Measurements from ENCODE around the gene C12orf76.
A peak's percentile ranks its signal among the peaks of the same experiment; 100 is the strongest.
"Not testable (repeated sequence)": the region's sequence is repeated elsewhere in the genome, so short reads cannot be mapped to it uniquely, and the experiment has no call there.

The C12orf76 gene, protein sequence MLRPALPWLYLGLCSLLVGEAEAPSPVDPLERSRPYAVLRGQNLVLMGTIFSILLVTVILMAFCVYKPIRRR

DNA sequence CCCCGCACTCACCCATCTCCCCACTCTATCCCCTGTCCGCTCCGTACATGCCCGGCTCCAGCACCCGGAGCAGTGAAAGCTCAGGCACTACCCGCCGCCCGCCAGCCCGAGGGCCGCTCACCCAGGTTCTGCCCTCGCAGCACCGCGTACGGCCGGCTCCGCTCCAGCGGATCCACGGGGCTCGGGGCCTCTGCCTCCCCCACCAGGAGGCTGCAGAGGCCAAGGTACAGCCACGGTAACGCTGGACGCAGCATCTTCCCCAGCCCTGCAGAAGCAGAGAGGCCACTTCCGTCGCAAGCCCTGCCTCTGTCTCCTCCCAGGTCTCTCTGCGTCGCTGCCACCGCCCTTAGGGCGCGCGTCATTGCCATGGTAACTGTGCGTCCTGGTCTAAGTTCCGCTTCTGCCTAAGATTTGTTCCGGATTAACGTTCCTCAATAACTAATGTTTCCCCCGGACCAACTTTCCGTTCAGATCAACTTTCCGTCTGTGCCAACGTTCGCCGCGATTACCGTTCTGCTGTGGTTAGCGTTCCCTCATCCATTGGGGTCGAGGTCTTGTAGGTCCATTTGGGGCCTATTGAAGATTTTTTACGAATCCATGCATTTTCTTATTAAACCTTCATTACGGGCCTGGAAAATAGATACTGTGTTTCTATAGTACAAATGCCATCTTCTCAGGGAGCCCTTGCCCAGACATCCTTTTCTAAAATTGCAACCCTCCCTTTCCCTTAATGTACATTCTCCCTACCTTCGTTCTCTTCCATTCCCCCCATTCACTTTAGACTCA lies at the start of gene C12orf76:
TSS of gene C12orf76 (minus strand) at position 281 of the 786 bp plus-strand sequence. CDS start at position 254, 27 bp downstream.
- DNase-seq (ENCODE audit: low read depth, low spot score), result peak; percentile 89

DNA sequence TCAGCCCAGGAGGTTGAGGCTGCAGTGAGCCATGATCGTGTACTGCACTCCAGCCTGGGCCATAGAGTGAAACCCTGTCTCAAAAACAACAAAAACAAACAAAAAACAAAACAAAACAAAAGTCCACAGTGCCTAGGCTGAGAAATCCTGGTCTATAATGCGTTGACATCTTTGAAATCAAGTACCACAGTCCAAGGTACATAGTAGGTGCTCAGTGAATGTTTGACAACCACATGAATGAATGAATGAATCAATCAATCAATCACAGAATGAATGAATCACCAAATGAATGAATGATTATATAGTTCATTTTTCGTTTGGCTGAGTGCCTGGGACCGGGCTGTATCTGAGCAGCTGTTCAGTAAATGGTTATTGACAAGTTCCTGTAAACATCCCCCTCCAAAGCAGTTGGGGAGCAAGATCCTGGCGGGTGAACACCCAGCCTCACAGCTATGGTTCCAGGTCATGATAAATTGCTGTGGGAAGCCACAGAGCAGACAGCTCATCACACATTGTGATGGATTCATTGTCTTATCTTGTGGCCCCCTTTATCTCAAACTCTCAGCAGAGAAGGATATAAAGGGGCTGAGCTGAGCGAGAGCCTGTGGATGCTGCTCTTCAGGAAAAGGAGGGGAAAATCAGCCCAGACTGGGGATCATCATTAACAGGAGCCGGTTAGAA lies 45.4 kb upstream of the C12orf76 start:
- no peak for DNase-seq (ENCODE audit: low read depth, low spot score)

DNA sequence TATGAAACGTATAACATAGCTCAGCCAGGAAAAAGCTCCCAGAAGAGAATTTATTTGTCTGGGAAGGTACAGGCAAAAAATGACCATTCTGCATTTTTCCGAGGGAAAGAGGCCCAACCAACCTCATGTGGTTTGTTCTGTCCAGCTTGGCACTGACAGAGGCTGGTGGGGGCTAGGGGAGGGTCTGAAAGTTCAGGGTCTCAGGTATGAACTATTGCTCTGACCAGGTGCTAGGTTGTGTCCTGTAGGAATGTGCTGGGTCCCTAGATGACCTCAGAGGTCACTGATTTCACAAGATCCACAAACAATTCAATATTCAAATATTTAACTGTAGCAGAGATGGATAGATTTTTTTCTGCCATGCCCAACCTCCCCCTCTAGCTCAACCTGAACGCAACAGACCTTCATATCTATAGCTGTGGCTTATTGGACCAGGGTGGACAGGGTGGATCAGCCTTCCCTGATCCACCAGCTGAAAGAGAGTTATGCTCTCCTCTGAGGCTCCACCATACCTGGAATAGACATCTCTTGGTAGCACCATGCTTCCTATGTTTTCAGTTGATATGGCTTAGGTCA lies 42.9 kb upstream of the C12orf76 start:
- no peak for DNase-seq (ENCODE audit: low read depth, low spot score)

DNA sequence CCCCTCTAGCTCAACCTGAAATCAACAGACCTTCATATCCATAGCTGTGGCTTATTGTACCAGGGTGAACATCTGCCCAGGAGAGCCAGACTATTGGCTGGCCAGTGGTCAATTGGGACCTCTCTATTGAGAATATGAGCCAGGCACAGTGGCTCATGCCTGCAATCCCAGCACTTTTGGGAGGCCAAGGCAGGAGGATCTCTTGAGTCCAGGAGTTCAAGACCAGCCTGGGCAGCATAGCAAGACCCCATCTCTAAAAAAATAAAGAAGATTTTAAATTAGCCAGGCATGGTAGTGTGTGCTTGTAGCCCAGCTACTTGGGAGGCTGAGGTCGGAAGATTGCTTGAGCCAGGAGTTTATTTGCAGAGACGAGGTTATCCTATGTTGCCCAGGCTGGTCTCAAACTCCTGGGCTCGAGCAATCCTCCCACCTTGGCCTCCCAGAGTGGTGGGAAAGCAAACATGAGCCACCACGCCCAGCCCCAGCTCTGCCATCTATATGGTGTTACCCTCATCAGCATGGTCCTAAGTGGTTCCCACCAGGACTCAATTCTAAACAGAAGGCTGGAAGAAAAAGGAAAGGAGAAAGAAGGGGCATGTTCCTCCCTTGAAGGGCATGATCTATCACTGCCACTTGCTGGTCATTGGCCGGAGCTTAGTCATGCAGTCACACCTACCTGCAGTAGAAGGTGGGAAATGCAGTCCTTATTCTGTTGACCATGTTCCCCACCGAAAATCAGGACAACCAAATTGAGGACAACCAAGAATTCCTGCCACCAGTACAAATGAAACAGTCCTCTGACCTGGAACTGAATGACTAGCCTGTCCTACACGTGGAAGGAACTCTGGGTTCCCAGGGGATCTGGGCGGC lies 42.2 kb upstream of the C12orf76 start:
- no peak for DNase-seq (ENCODE audit: low read depth, low spot score)

DNA sequence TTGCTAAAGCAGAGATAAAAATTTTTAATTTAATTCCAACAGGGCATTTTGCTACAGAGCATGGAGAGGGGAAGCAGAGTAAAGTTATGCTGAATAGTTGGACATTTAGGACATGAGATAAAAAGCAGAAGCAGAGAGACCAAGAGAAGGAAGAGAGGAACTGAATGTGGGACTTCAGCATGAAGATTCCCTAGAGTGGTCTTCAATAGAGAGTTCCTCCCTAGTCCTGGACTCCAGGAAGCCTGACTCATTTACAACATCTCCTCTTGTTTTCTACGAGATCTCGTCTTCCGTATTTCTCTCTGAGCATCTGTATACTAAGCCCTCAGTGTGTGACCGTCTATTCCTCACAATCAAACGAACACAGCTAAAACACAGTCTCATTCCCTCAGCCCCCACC lies 40.6 kb upstream of the C12orf76 start:
- DNase-seq (ENCODE audit: low read depth, low spot score), result no peak

DNA sequence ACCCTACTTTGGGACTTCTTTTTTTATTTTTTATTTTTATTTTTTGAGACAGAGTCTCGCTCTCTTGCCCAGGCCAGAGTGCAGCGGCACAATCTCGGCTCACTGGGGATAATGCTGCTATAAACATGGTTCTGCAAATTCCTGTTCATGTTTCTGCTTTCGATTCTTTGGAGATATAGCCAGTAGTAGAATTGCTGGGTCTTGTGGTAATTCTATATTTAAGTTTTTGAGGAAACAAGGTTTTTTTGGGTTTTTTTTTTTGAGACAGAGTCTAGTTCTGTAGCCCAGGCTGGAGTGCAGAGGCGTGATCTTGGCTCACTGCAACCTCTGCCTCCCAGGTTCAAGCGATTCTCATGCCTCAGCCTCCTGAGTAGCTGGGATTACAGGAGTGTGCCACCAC lies 39.9 kb upstream of the C12orf76 start:
- not testable (repeated sequence) for DNase-seq (ENCODE audit: low read depth, low spot score)

DNA sequence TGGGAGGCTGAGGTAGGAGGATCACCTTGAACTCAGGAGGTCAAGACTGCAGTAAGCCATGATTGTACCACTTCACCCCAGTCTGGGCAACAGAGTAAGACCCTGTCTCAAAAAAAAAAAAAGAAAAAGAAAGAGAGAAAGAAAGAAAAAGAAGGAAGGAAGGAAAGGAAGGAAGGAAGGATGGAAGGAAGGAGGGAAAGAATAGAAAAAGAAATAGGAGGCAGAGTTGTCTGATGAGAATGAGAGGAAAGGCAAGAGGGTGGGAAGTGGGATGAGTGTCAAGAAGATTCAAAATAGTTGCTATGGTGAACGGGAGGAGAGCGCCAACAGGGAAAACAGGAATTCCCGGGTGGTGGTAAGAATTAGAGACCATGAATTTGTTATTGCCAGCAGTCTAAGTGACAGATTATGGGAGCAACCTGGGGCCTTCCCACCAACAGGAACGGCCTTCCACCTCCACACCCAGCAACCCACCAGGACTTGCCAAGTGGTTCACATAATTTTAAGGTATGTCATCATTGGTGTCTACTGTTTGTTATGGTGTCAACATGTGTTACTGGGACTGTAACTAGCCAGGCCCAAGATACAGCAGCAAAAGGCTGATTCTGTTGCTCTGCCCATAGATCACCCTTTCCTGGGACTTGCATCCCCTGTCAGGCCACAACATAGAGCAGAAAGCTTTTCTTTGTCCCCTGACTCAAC lies 36.1 kb upstream of the C12orf76 start:
- DNase-seq (ENCODE audit: low read depth, low spot score), result no peak

DNA sequence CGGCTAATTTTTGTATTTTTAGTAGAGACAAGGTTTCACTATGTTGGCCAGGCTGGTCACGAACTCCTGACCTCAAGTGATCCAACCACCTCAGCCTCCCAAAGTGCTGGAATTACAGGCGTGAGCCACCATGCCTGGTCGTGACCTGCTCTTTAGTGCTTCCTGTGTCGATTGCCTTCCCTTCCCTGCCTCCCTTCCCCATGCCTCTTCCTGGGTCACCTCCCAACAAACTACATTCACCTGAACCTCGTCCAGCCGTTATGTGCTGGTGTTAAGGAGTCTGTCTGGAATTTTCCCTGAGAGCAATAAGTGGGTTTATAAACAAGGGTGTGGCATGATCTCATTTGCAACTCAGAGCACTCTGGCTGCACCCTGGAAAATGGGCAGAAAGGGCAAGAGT lies 32.1 kb upstream of the C12orf76 start:
- DNase-seq (ENCODE audit: low read depth, low spot score), result no peak

DNA sequence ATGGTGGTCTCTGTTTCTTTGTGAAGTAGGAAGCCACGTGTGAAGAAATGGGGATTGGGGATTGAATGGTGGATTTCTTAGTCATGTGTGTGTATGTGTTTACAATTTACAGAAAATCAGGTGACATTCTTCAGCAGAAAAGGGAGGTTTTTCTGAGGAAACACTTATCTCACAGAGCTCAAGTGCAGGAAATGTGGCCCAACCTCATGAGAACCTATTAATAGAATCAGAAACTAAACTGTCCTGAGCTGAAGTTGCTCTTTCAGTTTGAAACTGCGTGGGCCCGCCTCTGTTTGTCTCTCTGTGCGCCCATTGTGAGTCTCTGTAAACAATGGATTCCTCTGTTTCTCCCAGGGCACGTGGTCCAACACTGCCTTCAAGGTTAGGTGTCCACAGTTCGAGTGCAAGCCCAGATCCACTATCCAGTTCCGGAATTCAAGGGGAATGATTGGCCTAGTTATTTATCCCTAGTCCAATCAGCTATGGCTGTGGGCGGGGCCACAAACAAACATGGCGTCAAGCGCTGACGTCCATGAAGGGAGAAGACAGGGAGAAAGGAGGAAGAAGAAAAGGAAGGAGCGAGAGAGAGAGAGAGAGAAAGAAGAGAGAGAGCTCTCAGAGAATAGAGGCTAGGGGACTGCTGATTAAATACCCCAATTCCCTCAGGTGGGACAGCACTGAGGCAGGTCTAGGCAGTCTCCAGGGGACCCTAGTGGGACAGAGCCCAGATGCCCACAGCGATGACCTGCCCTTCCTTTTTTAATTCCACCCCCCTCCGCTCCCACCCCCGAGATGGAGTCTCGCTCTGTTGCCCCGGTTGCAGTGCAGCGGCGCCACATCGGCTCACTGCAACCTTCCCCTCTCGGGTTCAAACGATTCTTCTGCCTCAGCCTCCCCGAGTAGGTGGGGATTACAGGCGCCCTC lies 31.4 kb upstream of the C12orf76 start:
- no peak for DNase-seq (ENCODE audit: low read depth, low spot score)

DNA sequence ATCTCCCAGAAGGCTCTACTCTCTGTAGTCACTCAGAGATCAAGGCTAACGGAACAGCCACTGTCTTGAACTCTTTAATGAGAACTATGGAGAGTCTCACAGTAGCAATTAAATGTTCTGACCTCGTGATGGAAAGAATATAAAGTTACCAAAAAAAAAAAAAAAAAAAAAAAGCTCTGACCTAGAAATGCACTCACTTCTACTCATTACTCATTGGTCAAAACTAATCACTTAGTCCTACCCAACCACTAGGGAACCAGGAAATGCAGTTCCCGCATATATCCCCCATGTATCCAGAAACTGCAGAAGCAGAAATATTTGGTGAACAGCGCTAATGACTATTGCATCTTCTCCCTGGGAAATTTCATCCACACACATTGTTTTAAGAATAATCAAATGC lies 29.5 kb upstream of the C12orf76 start:
- DNase-seq (ENCODE audit: low read depth, low spot score), result no peak

DNA sequence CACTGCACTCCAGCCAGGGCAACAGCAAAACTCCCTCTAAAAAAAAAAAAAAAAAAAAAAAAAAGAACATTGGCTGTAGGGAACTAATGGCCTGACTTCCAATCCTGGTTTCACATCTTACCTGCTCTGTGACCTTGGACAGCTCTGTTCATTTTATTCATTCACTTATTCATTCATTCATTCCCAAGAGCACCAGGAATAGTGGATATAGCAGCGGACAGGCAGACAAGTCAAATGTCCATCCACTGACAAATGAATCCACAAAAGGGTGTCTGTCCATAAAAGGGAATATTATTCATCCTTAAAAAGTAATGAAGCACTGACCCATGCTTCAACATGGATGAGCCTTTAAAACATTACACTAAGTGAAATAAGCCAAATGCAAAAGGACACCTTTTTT lies 27.6 kb upstream of the C12orf76 start:
- DNase-seq (ENCODE audit: low read depth, low spot score), result no peak

DNA sequence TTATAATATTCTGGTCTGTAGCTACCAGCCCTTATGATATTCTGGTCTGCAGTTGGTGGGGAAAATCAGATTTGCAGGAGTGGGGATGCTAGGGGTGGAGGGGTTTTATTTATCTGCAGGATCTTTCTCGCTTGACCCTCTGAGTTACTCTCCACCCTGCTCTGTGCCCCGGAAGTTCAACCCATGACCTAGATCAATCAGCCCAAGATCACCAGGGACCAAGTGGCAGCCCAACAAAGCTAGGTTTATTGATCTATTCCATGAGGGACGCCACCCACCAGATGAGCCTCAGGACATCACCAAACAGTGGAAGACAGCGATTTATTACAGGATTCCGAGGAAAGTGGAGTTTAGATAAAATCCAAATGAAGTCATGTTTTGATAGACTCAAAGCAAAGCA lies 25.8 kb upstream of the C12orf76 start:
- DNase-seq (ENCODE audit: low read depth, low spot score), result no peak

DNA sequence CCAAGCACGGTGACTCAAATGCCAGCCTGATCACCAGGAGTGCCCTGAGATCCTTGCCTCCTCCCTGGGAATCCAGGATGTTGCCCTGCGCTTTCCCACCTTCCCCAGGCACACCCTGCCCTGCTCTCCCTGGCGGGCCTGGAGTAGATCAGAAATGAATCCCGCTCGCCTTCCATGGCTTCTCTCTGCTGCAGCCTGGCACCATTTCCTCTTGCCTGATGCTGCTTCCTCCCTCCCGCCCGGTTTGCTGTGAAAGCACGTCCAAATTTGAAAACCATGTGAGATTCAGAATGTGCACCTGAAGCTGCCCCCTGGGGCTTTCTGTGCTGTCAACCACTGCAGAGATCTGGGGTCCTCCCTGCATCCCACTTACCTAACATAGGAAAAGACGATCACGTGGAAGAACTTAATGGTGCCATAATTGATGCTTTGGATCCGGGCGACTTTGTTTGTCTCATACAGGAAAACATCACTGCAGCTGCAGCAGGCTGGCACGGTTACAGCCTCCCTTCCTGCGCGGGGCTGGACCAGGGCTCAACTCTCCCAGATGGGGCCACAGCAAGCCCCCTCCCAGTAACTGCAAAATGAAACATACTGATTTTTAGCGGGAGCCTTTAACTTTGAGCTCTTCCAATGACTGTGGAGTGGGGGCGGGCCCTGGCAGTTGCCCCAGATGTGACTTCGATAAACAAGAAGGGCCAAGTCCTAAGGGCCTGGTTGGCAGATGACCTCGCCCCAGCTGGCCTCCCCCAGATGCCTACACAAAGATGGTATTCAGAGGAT lies 24.9 kb upstream of the C12orf76 start:
- no peak for DNase-seq (ENCODE audit: low read depth, low spot score)

DNA sequence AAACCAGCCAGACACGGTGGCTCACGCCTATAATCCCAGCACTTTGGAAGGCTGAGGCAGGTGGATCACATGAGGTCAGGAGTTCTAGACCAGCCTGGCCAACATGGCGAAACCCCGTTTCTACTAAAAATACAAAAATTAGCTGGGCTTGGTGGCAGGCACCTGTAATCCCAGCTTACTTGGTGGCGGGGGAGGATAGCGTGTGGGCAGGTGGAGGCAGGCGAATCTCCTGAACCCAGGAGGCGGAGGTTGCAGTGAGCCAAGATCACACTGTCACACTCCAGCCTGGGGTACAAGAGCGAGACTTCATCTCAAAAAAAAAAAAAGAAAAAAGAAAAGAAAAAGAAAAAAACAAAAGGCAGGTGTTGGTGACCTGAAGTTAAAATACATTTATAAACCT lies 24.3 kb upstream of the C12orf76 start:
- DNase-seq (ENCODE audit: low read depth, low spot score), result not testable (repeated sequence)

DNA sequence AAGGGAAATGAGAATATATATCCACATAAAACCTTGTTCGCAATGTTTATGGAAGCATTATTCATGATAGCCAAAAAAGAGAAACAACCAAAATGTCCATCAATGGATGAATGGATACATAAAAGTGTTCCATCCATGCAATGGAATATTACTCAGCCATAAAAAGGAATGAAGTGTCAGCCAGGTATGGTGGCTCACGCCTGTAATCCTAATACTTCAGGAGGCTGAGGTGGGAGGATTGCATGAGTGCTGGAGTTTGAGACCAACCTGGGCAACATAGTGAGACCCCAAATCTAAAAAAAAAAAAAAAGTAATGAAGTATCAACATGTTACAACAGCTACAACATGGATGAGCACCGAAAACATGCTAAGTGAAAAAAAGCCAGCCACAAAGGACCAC lies 23.6 kb upstream of the C12orf76 start:
- DNase-seq (ENCODE audit: low read depth, low spot score), result no peak

DNA sequence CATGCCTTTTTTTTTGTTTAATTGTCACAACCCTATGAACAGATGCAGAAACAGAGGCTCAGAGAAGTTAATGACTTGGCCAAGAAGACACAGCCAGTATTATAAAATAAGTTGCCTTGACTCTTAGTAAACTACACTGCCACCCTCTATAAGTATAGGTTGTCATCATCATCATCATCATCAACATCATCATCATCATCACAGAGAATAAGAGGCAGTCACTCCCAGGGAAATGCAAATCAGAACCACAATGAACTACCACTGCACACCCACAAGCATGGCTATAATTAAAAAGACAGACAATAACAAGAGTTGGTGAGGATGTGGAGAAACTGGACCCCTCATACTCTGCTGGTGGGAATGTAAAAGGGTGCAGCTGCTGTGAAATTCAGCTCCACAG lies 23.2 kb upstream of the C12orf76 start:
- DNase-seq (ENCODE audit: low read depth, low spot score), result no peak

DNA sequence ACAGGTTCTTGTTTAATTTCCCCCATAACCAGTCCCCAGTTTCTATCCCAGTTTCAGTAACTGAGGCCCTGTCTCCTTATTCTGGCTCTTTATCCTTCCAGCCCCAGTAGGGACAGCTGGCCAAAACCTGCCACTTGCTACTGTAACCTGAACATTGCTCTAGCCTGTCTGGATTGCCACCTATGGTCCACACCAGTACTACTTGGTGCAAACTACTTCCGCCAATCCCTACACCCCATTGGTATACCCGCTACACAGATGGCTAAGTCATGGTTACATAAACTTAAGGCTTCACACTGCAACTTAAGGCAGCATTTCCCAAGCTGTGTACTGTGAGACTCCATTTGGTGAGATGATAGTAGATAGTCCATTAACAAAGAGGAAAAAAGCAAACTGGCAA lies 20.3 kb upstream of the C12orf76 start:
- DNase-seq (ENCODE audit: low read depth, low spot score), result no peak

DNA sequence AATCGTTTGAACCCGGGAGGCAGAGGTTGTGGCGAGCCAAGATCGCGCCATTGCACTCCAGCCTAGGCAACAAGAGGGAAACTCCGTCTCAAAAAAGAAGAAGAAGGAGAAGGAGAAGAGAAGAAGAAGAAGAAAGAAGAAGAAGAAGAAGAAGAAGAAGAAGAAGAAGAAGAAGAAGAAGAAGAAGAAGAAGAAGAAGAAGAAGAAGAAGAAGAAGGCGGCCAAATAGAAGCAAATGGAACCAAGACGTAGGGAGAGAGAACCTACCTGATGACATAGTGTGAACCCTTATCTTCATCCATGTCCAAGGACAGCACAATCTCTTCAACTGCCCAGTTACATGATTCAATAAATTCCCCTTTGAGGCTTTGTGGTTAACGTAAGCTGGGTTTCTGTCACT lies 19.8 kb upstream of the C12orf76 start:
- DNase-seq (ENCODE audit: low read depth, low spot score), result not testable (repeated sequence)

DNA sequence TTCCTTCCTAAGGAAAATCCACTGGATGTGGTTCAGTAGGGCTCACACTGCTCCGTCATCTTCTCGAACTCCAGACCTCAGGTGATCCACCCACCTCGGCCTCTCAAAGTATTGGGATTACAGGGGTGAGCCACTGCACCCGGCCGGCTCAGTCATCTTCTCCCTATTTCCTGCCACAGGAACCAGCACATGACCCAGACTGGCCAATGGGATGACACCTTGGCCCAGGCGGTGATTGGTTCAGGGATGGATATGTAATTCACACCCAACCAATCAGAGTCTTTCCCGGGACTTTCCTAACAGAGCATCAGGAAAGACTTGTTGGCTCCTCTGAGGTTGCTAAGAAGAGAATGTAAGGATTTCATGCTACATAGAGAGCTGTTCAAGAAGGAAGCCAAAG lies 19.2 kb upstream of the C12orf76 start:
- DNase-seq (ENCODE audit: low read depth, low spot score), result no peak

Data from ELF-1 (cell line).